Hematopoietic multipotent progenitor cell (in vitro differentiated cells): ENCODE data around the gene RBAK. TPM values are rescaled to one million over a fixed set of nuclear protein-coding genes. Genes with fewer than 3 reads are reported as not detected.

Experiments
- small RNA-seq: library from RNA; depleted of rRNA; stranded (forward); fragments of <200 nt; gene quantifications from one replicate; pipeline ENCODE3, GENCODE V24; 2012
- total RNA-seq: library from RNA; depleted of rRNA; stranded (reverse); fragments of >200 nt; gene quantifications from one replicate; pipeline ENCODE4 v1.2.3, GENCODE V29; 2012

The RBAK gene
- total RNA-seq, 1 donor, result 3.0 TPM

Small RNA genes lying within 50 kb of the gene (small RNA-seq; reads per million reads assigned to genes)
- not detected for gene AC092032.1

Other genes starting within 250 kb of the RBAK start
- gene PAPOLB, start 183.8 kb upstream of the RBAK start, total RNA-seq, result under 0.01 TPM
- gene RADIL, start 162.1 kb upstream of the RBAK start, total RNA-seq, result 0.27 TPM
- gene MMD2, start 86.7 kb upstream of the RBAK start, total RNA-seq, result not detected
- gene WIPI2, start 144.4 kb downstream of the RBAK start, total RNA-seq, result 93.4 TPM
- 1.3 TPM for gene SLC29A4, start 237.1 kb downstream of the RBAK start, total RNA-seq